ENCODE measurements around the gene ZNF562. TPM values are rescaled to one million over a fixed set of nuclear protein-coding genes. Genes with fewer than 3 reads are reported as not detected.
A peak's percentile ranks its signal among the peaks of the same experiment; 100 is the strongest.
"Not testable (repeated sequence)": the region's sequence is repeated elsewhere in the genome, so short reads cannot be mapped to it uniquely, and the experiment has no call there.

Gene ZNF562
- total and polyA plus RNA-seq, 2 of the 4 experiments (the other 2 are of a cell fraction), result 5.2 to 43.7 TPM

- in situ Hi-C loops (cut with MboI; ENCODE audit: low sequenced_read_pairs); H2BK120ac ChIP-seq (ENCODE audit: low read depth, low read length); H3K27me3 ChIP-seq (ENCODE audit: control insufficient read depth, insufficient read depth, low read length); H3K9me1 ChIP-seq (ENCODE audit: insufficient read depth, low read length); H2BK20ac ChIP-seq (ENCODE audit: low read depth, low read length); dilution Hi-C loops (cut with HindIII; ENCODE audit: low sequenced_read_pairs, unreplicated experiment); BruUV-seq (replicated peaks); H3K4me1 ChIP-seq (ENCODE audit: control insufficient read depth, insufficient read depth, low read length); H3K56ac ChIP-seq (ENCODE audit: extremely low read depth, insufficient read depth, low read length); DNase-seq; H4K20me1 ChIP-seq (ENCODE audit: insufficient read depth, low read length); CTCF ChIA-PET; ATAC-seq (ENCODE audit: low read depth): not testable (repeated sequence)
- H4K91ac ChIP-seq (ENCODE audit: insufficient read depth, low read depth, low read length), result peak overlapping the region; percentile 96
- H3K14ac ChIP-seq (replicated peaks; ENCODE audit: low read depth, low read length), result peak overlapping the region; percentile 81; the same call in 1 of the 2 replicates
- H3K4me3 ChIP-seq (ENCODE audit: insufficient read depth, low read depth, low read length), result peak overlapping the region; percentile 81
- POLR2A ChIA-PET (ENCODE audit: unreplicated experiment), result interaction anchor here (0.7 kb wide), 1 partner anchor 144 kb away, joined by 3 read pairs; the partner anchor contains the start of gene FBXL12
- peak overlapping the region; percentile 91 for H2AK9ac ChIP-seq (replicated peaks; ENCODE audit: low read depth, low read length, poor library complexity)
- H3K4me2 ChIP-seq (ENCODE audit: low read depth, low read length), result peak overlapping the region; percentile 87
- H3K9ac ChIP-seq (ENCODE audit: low read depth, low read length), result peak overlapping the region; percentile 87
- peaks cover 20% of the 10 kb centered on the region for H3K9me3 ChIP-seq (ENCODE audit: control insufficient read depth, insufficient read depth, low read length)
- H2BK5ac ChIP-seq (ENCODE audit: low read depth, low read length, poor library complexity, severe bottlenecking), result peak overlapping the region; percentile 85
- H3K36me3 ChIP-seq (ENCODE audit: control insufficient read depth, insufficient read depth, low read length), result peaks cover 11% of the 10 kb centered on the region
- peak overlapping the region; percentile 23; the same call in 1 of the 2 replicates for H2AK5ac ChIP-seq (ENCODE audit: low read depth, low read length)
- H3K23ac ChIP-seq (ENCODE audit: low read depth, low read length), result 0 out of 2 replicates have a peak overlapping the region, but pooled peaks have one; percentile 82
- H4K5ac ChIP-seq (ENCODE audit: low read depth, low read length), result peak overlapping the region; percentile 98
- peak overlapping the region; percentile 35; the same call in 1 of the 2 replicates for H3K18ac ChIP-seq (ENCODE audit: low read depth, low read length)
- 0 out of 3 replicates have a peak overlapping the region, but pooled peaks have one; percentile 47 for H2BK15ac ChIP-seq (ENCODE audit: low read depth, low read length)
- intact Hi-C loops (cut with micrococcal nuclease), result loop anchor here (1.0 kb wide), 1 partner anchor 93 kb away; the partner anchor contains the start of gene ZNF846
- peak overlapping the region; percentile 99 to 100 for H4K8ac ChIP-seq (ENCODE audit: low read depth in 2 of 2, low read length in 2 of 2)
- H3K4ac ChIP-seq (ENCODE audit: low read depth, low read length), result peak overlapping the region; percentile 96
- H2AFZ ChIP-seq (replicated peaks; ENCODE audit: low read length, poor library complexity), result peak overlapping the region; percentile 97
- peaks cover 14 to 22% of the 10 kb centered on the region in 2 experiments for H3K79me1 ChIP-seq (ENCODE audit: low read depth in 1 of 2, low read length in 2 of 2)
- no CpG with 5 or more reads among the region's 20 CpGs for WGBS, 2 experiments (ENCODE audit: extremely low coverage in 2 of 2, insufficient read length in 1 of 2)
- H3K27ac ChIP-seq (ENCODE audit: insufficient read depth, low read length), result peak overlapping the region; percentile 92
Measured at GRCh38 chr19:9675358-9675901, 530 bp upstream of the ZNF562 start.
